Mesodermal cell (in vitro differentiated cells): ENCODE results near the gene TNK2.
"Not testable (repeated sequence)": the region's sequence is repeated elsewhere in the genome, so short reads cannot be mapped to it uniquely, and the experiment has no call there.

Experiments
- H3K27ac ChIP-seq: 2 replicates; pipeline ENCODE4 v1.7.0; 2013; ENCODE audit warnings: mild to moderate bottlenecking, low read depth, low read length, moderate library complexity; ENCODE audit not compliant: severe bottlenecking
- H3K36me3 ChIP-seq: 2 replicates; pipeline ENCODE4 v1.7.1; 2013; ENCODE audit warnings: mild to moderate bottlenecking, low read length, moderate library complexity; ENCODE audit not compliant: control insufficient read depth, insufficient read depth
- H3K4me1 ChIP-seq: one replicate; pipeline ENCODE4 v1.7.1; 2013; ENCODE audit warnings: mild to moderate bottlenecking, low read length; ENCODE audit not compliant: insufficient read depth, control insufficient read depth, poor library complexity, severe bottlenecking
- H3K4me3 ChIP-seq: 2 replicates; pipeline ENCODE4 v1.7.0; 2013; ENCODE audit warnings: low read length, control low read depth, mild to moderate bottlenecking; ENCODE audit not compliant: insufficient read depth, poor library complexity, severe bottlenecking; ENCODE audit errors: extremely low read depth
- H3K9me3 ChIP-seq: 2 replicates; pipeline ENCODE4 v1.7.1; 2013; ENCODE audit warnings: mild to moderate bottlenecking, low read length, moderate library complexity; ENCODE audit not compliant: control insufficient read depth
- WGBS, 2 experiments: methylation state at CpG; one replicate each; pipeline ENCODE4 v1.1.5; 2013; ENCODE audit warnings: missing lambda C conversion rate in 2 of 2; ENCODE audit not compliant: insufficient coverage in 2 of 2; 5-methylcytosine and 5-hydroxymethylcytosine counted together

The TNK2 gene

DNA sequence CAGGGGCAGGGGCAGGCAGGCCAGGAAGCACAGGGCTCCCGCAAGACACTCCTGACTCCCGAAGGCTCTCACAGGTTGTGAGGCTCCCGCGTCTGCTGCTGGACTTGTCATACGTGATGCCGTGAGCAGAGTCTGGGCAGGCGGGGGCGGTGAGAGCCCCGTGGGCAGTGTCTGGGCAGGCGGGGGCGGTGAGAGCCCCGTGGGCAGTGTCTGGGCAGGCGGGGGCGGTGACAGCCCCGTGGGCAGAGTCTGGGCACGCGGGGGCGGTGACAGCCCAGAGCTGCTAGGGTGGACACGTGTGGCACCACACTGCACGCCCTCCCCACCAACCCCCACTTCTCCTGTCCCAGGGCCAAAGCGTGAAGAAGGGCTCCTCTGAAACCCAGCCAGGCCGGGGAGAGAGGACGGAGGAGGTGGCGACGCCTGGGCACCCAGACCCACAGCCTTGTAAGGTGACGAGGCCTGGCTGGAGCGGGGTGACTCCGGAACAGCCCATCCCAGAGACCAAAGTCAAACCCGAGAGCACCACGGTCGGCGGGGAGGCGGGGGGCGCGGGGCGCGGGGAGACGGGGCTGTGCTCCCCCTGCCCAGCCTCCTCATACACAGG, 35.0 kb downstream of the TNK2 start:
- peaks cover 17% of the 10 kb centered on the region for H3K4me1 ChIP-seq
- H3K4me3 ChIP-seq: no peak overlapping the region
- no peak overlapping the region for H3K27ac ChIP-seq
- WGBS, 2 experiments: 95 to 97% methylated on average over 19 to 26 of the region's 38 CpGs
- no peaks in the 10 kb centered on the region for H3K9me3 ChIP-seq
- peaks cover 32% of the 10 kb centered on the region for H3K36me3 ChIP-seq

DNA sequence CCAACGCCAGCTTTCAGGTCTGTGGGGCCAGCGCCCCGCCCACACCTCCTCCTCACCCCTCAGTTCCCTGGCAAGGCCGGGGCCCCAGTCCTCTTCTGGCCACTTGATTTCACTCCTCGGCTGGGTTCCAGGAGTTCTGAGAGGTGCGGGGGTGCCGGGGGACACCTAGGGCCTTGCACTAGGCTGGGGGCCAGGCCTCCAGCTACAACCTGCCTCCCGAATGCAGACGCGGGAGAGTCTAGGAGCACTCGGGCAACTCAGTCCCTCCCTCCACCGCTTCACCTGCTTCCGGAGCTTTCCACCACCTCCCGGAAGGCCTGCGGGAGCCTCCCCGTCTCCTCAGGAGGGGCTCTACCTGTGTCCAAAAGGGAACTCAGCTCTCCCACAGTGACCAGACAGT, 35.6 kb downstream of the TNK2 start:
- H3K27ac ChIP-seq: no peak overlapping the region
- H3K4me3 ChIP-seq: no peak overlapping the region
- WGBS, 2 experiments: 94 to 96% methylated on average over 16 of the region's 16 CpGs
- H3K4me1 ChIP-seq: peaks cover 17% of the 10 kb centered on the region
- H3K36me3 ChIP-seq: peaks cover 33% of the 10 kb centered on the region
- H3K9me3 ChIP-seq: no peaks in the 10 kb centered on the region

DNA sequence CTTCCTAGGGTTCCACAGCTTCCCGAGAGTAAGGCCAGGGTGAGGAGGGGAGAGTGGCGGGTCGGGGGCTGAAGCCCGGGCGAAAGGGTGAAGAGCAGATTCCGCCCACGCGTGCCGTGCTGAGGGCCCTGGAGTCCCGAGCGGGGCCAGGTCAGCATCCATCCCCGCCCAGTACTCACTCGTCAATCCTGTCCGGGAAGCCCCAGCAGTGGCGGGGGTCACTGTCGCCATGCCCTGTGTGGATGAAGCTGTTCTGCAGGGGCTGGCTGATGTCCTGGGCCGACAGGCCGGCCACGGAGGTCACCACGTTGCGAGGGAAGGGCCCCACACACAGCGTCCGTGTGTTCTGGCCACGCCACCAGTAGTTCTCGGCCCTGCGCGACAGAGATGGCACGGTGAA, 36.3 kb downstream of the TNK2 start:
- Histone ChIP-seq H3K4me1 (peaks cover 16% of the 10 kb centered on the region), H3K9me3 (no peaks in the 10 kb centered on the region), H3K36me3 (peaks cover 33% of the 10 kb centered on the region), H3K27ac (no peak overlapping the region), H3K4me3 (no peak overlapping the region)
- 93 to 97% methylated on average over 15 to 24 of the region's 28 CpGs for WGBS, 2 experiments

DNA sequence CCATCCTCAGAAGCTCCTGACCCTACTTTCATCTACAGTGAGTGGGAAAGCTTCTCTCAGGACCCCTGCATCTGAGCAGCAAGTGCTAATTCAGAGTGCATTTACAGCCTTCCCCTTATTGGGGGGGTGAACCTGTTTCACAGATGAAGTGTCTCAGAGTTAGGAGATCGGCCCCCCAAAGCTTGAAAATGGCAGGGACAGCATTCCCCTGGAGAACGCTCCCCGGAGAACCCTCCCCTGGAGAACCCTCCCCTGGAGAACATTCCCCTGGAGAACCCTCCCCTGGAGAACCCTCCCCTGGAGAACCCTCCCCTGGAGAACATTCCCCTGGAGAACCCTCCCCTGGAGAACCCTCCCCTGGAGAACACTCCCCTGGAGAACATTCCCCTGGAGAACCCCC, 36.7 kb downstream of the TNK2 start:
- Histone ChIP-seq H3K4me1 (peaks cover 14% of the 10 kb centered on the region), H3K36me3 (peaks cover 33% of the 10 kb centered on the region)
- H3K9me3 ChIP-seq, H3K4me3 ChIP-seq, H3K27ac ChIP-seq: not testable (repeated sequence)
- no CpG with 5 or more reads among the region's 3 CpGs for WGBS, 2 experiments

DNA sequence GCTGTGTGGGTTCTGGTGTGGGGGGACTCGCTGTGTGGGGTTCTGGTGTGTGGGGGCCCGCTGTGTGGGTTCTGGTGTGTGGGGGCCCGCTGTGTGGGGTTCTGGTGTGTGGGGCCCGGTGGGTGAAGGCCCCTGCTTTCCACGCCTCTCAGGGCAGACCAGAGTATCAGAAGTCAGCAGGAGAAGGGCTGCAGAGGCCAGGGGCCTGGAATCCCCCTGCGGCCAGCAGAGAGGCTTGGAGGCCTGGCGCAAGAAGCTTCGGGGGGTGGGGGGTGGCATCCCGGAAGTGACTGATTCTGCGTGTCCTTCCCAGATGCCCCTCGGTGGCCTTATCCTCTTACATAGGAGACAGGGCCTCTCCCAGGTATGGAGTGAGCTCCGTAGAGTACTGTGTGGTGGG, 37.4 kb downstream of the TNK2 start:
- peaks cover 14% of the 10 kb centered on the region for H3K4me1 ChIP-seq
- peaks cover 31% of the 10 kb centered on the region for H3K36me3 ChIP-seq
- WGBS, 2 experiments: 98 to 100% methylated on average over 6 to 8 of the region's 12 CpGs
- no peak overlapping the region for H3K27ac ChIP-seq
- no peak overlapping the region for H3K4me3 ChIP-seq
- no peaks in the 10 kb centered on the region for H3K9me3 ChIP-seq

DNA sequence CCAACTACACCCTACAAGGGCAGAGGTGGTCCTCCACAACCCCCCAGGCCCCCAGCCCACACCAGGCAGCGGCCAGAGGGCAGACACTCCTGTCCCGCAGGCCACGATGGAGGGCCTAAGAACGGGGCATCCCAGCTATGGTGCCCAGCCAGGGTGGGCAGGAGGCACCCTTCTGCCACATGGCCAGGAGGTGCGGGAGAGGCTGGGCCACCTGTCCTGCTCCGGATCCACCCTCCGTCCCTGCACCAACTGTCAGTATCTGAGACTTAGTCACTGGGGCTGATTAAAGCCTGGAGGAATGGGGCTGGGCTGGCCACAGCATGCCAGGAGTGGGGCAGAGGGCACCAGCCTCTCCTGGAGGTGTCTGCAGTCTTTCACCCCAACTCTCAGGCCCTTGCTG, 37.9 kb downstream of the TNK2 start:
- peaks cover 26% of the 10 kb centered on the region for H3K36me3 ChIP-seq
- no peak overlapping the region for H3K4me3 ChIP-seq
- WGBS, 2 experiments: 93 to 98% methylated on average over 4 to 6 of the region's 7 CpGs
- no peaks in the 10 kb centered on the region for H3K9me3 ChIP-seq
- no peak overlapping the region for H3K27ac ChIP-seq
- peaks cover 14% of the 10 kb centered on the region for H3K4me1 ChIP-seq

DNA sequence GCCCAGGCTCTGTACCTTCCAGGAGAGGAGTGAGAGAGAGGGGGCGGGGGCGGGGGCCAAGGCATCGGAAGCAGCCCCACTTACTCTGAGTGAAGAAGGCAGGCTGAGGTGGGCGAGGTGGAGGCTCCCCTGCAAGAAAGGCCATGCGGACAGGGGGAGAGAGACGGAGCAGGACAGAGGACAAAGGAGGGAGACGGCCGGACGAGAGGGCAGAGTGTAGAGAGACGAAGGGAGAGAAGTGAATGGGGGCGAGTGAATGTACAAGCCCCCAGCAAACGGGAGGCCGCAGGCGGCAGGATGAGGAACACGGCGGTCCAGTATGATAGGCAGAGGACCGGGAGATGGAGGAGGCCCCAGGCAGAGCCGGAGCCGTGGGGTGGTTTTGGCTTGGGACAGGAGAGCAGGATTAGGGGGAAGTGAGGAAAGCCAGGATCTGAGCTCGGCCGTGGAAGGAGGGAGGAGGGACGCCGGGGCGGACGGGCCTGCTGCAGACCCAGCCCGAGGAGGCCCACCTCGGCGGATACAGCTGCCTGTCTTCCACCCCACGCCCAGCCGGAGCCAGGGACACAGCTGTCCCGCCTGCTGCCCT, 38.8 kb downstream of the TNK2 start:
- H3K9me3 ChIP-seq: no peaks in the 10 kb centered on the region
- peaks cover 14% of the 10 kb centered on the region for H3K4me1 ChIP-seq
- no peak overlapping the region for H3K4me3 ChIP-seq
- peaks cover 24% of the 10 kb centered on the region for H3K36me3 ChIP-seq
- no peak overlapping the region for H3K27ac ChIP-seq
- 93% methylated on average over 24 to 25 of the region's 31 CpGs for WGBS, 2 experiments

- no peak overlapping the region for H3K4me3 ChIP-seq
- peaks cover 24% of the 10 kb centered on the region for H3K36me3 ChIP-seq
- WGBS, 2 experiments: 93 to 95% methylated on average over 23 to 24 of the region's 30 CpGs
- H3K27ac ChIP-seq: no peak overlapping the region
- H3K9me3 ChIP-seq: no peaks in the 10 kb centered on the region
- H3K4me1 ChIP-seq: peaks cover 10% of the 10 kb centered on the region
Observed at GRCh38 chr3:195868866-195869412, 39.4 kb downstream of the TNK2 start.

- no peaks in the 10 kb centered on the region for H3K9me3 ChIP-seq
- no peak overlapping the region for H3K4me3 ChIP-seq
- peaks cover 5% of the 10 kb centered on the region for H3K4me1 ChIP-seq
- no peak overlapping the region for H3K27ac ChIP-seq
- WGBS, 2 experiments: 97 to 98% methylated on average over 34 to 37 of the region's 39 CpGs
- peaks cover 29% of the 10 kb centered on the region for H3K36me3 ChIP-seq
Observed at GRCh38 chr3:195868336-195868865, 40.0 kb downstream of the TNK2 start.

DNA sequence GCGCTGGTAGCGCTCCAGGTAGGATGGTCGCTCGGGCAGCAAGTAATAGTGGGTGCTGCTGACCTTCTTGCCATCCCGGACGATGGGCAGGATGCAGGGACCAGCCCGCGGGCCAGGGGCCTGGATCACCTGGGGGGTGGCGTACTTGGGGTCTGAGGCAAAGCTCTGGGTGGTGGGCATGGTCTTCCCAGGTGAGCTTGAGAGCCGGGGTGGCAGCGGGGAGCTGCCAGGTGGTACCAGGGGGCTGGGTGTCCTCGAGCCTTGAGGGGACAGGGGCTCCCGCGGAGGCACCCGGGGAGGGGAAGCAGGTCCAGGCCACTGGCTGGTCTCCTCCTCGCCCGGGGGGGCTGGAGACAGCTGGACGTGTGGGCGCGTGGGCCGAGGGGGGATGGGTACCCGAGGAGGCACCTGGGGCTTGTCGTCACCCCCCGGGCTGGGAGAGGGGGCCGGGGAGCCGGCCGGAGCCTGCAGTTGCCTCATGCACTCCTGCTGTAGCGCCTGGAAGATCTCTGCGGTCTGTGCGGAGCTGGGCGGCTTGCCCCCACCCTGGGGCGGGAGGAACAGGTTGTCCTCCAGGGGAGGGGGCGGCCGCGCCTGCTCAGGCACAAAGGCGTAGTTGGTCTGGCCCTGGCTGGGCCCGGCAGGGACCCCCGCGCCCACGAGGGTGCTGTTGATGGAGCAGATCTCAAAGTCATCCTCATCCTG, 40.6 kb downstream of the TNK2 start:
- no peak overlapping the region for H3K27ac ChIP-seq
- H3K36me3 ChIP-seq: peaks cover 30% of the 10 kb centered on the region
- H3K9me3 ChIP-seq: no peaks in the 10 kb centered on the region
- H3K4me1 ChIP-seq: peaks cover 6% of the 10 kb centered on the region
- no peak overlapping the region for H3K4me3 ChIP-seq
- WGBS, 2 experiments: 92 to 94% methylated on average over 35 to 39 of the region's 40 CpGs
